GM12878 (cell line): ENCODE data around the gene TAGLN. TPM values are rescaled to one million over a fixed set of nuclear protein-coding genes. Genes with fewer than 3 reads are reported as not detected.

Experiments used
- ATAC-seq: fragments of 200-7000 bp; cut with Tn5 transposase; 3 replicates; pipeline ENCODE4 v1.9.1; 2020; ENCODE audit warnings: mild to moderate bottlenecking, moderate library complexity
- BruUV-seq: library from RNA; stranded (reverse); fragments of 400-500 nt; replicated peaks from 2 replicates; lab custom pipeline; 2021; lab: Mats Ljungman, UMichigan
- CTCF ChIA-PET: fragments of 300-600 bp; sonication (Branson Sonifier 250); formaldehyde crosslinking; extraction: SDS; loops from one replicate; lab custom pipeline; 2021; ENCODE audit warnings: inconsistent platforms; lab: Yijun Ruan, JAX
- POLR2A ChIA-PET: fragments of 350-600 bp; formaldehyde crosslinking; extraction: SDS; loops from one replicate; lab custom pipeline; 2021; ENCODE audit warnings: inconsistent platforms; lab: Charles Lee
- RAD21 ChIA-PET: fragments of 300-600 bp; sonication (Branson Sonifier 250); formaldehyde crosslinking; loops from one replicate; lab custom pipeline; 2023; ENCODE audit warnings: antibody characterized with exemption; ENCODE audit not compliant: unreplicated experiment; lab: Charles Lee
- SMC1A ChIA-PET: fragments of 300-600 bp; sonication (Branson Sonifier 250); formaldehyde crosslinking; loops from one replicate; lab custom pipeline; 2023; ENCODE audit not compliant: unreplicated experiment, uncharacterized antibody; lab: Charles Lee
- DNase-seq: peaks from one replicate; pipeline ENCODE4 v3.0.0-alpha.2; 2011; ENCODE audit warnings: low read depth, low spot score
- FAIRE-seq: peaks from 3 replicates; lab custom pipeline; 2011; peaks lifted over from hg19 to GRCh38; lab: Jason Lieb, UNC
- H2AFZ ChIP-seq: 2 replicates; pipeline ENCODE4 v1.6.0; 2011; ENCODE audit warnings: low read depth, low read length, control low read depth; ENCODE audit not compliant: control insufficient read depth
- H3K27ac ChIP-seq: 2 replicates; pipeline ENCODE4 v1.5.1; 2011; ENCODE audit warnings: control low read depth; ENCODE audit not compliant: control insufficient read depth, insufficient read depth
- H3K27me3 ChIP-seq, 2 experiments: replicated peaks in 1 of 2; 2 replicates each; pipeline versions ENCODE4 v1.6.0 to v1.6.1; 2011; ENCODE audit warnings: low read length in 1 of 2; ENCODE audit not compliant: control insufficient read depth in 2 of 2, insufficient read depth in 2 of 2
- H3K36me3 ChIP-seq, 2 experiments: 2 replicates each; pipeline ENCODE4 v1.5.1; 2011; ENCODE audit warnings: low read length in 1 of 2; ENCODE audit not compliant: control insufficient read depth in 2 of 2, insufficient read depth in 2 of 2
- H3K4me1 ChIP-seq: 2 replicates; pipeline ENCODE4 v1.6.1; 2011; ENCODE audit warnings: mild to moderate bottlenecking, low read length, moderate library complexity, mixed read lengths; ENCODE audit not compliant: control insufficient read depth, insufficient read depth
- H3K4me2 ChIP-seq: 2 replicates; pipeline ENCODE4 v1.6.0; 2011; ENCODE audit warnings: control low read depth; ENCODE audit not compliant: control insufficient read depth, insufficient read depth
- H3K4me3 ChIP-seq: fragments of 200-600 bp; sonication (generic); 2 replicates; pipeline ENCODE4 v1.5.1; 2016
- H3K79me2 ChIP-seq: 2 replicates; pipeline ENCODE4 v1.6.0; 2011; ENCODE audit warnings: low read length; ENCODE audit not compliant: control insufficient read depth, insufficient read depth
- H3K9ac ChIP-seq: 2 replicates; pipeline ENCODE4 v1.8.0; 2011; ENCODE audit warnings: low read length, control low read depth, mixed read lengths; ENCODE audit not compliant: control insufficient read depth, insufficient read depth
- H3K9me3 ChIP-seq: replicated peaks from 3 replicates; pipeline ENCODE4 v1.5.1; 2011; ENCODE audit warnings: mild to moderate bottlenecking, low read length; ENCODE audit not compliant: control insufficient read depth, insufficient read depth
- H4K20me1 ChIP-seq: 2 replicates; pipeline ENCODE4 v1.6.0; 2011; ENCODE audit not compliant: control insufficient read depth, insufficient read depth
- NFYB ChIP-seq: IDR thresholded peaks from 2 replicates; pipeline ENCODE4 v1.6.1; 2011; ENCODE audit warnings: low read depth, mild to moderate bottlenecking, low read length, improper control_type of control experiment, moderate library complexity; ENCODE audit not compliant: insufficient read depth
- PKNOX1 ChIP-seq: fragments of 450-650 bp; IDR thresholded peaks from 2 replicates; pipeline ENCODE4 v1.6.1; 2016; ENCODE audit warnings: mild to moderate bottlenecking
- POLR2A ChIP-seq: IDR thresholded peaks from 2 replicates; pipeline ENCODE4 v1.6.1; 2011; ENCODE audit warnings: low read depth, mild to moderate bottlenecking, low read length
- POLR2AphosphoS2 ChIP-seq: IDR thresholded peaks from 2 replicates; pipeline ENCODE4 v1.6.1; 2011; ENCODE audit warnings: low read depth, mild to moderate bottlenecking, low read length, improper control_type of control experiment, moderate library complexity
- SMAD1 ChIP-seq: fragments of 450-650 bp; IDR thresholded peaks from 2 replicates; pipeline ENCODE4 v1.6.1; 2018; ENCODE audit warnings: mild to moderate bottlenecking, low read depth; ENCODE audit not compliant: partially characterized antibody
- WGBS: methylation state at CpG from one replicate; pipeline ENCODE4 v1.1.6; 2016; ENCODE audit warnings: low lambda C conversion rate; ENCODE audit not compliant: insufficient replicate concordance, insufficient coverage; ENCODE audit errors: missing lambda C conversion rate; 5-methylcytosine and 5-hydroxymethylcytosine counted together
- in situ Hi-C: fragments of 300-500 bp; cut with MboI; formaldehyde crosslinking; loops from 9 replicates; pipeline ENCODE4 v1.14.3; 2018; ENCODE audit warnings: mixed read lengths
- intact Hi-C: fragments of 100-400 bp; cut with micrococcal nuclease; formaldehyde crosslinking; loops from one replicate; pipeline ENCODE4 v1.14.2; 2022; ENCODE audit not compliant: unreplicated experiment
- polyA plus RNA-seq, 11 experiments: library from polyadenylated mRNA; depleted of rRNA in 4 of 11; unstranded in 6 of 11; stranded (reverse) in 5 of 11; fragments of >200 nt; fragmentation: Nextera tagmentation in 4 of 11; fragmentation: Illumina TruSeq in 1 of 11; extraction: Ambion mirVana in 4 of 11; extraction: Trizol in 1 of 11; gene quantifications; 1 replicate in 1 of 11; 2 replicates in 10 of 11; pipeline versions ENCODE4 v1.2.1 to v1.2.3, GENCODE V29; 2011 to 2016; ENCODE audit warnings: inconsistent platforms in 2 of 11, missing spikeins in 2 of 11, low read depth in 1 of 11
- total RNA-seq, 4 experiments: library from RNA; depleted of rRNA in 3 of 4; stranded (reverse); fragments of >200 nt in 3 of 4; fragmentation: Illumina TruSeq in 1 of 4; extraction: Trizol in 1 of 4; gene quantifications; 2 replicates each; pipeline versions ENCODE4 v1.2.1 to v1.2.3, GENCODE V29; 2013 to 2021

The TAGLN gene
- total and polyA plus RNA-seq, 10 of the 15 experiments (the other 5 are each of a cell fraction or from before 2014, with no cell fraction given) = 0.26 to 4.6 (median 1.7) TPM

GRCh38 chr11:117191680-117192400 is 7.3 kb upstream of the TAGLN start:
- in situ Hi-C loops (no loop called here), intact Hi-C loops (no loop called here)
- Histone ChIP-seq H3K9ac (no peak overlapping the region), H3K27me3 (no peaks in the 10 kb centered on the region), H3K27ac (no peak overlapping the region), H3K9me3 (no peaks in the 10 kb centered on the region), H3K79me2 (no peaks in the 10 kb centered on the region), H4K20me1 (no peaks in the 10 kb centered on the region), H3K4me3 (no peak overlapping the region), H2AFZ (no peak overlapping the region), H3K4me2 (no peak overlapping the region), H3K4me1 (peaks cover 20% of the 10 kb centered on the region), H3K36me3 (peaks cover 3 to 8% of the 10 kb centered on the region in 2 experiments; a peak in 3 of 4 replicates)
- DNase-seq (no peak), ATAC-seq (no peak), FAIRE-seq (no peak)
- CTCF ChIA-PET = interaction anchor here (1.6 to 1.7 kb wide), 2 partner anchors 10 to 11 kb away, joined by 3 to 8 read pairs; no protein-coding TSS in a partner anchor
- no TSS peak for BruUV-seq
- RAD21 ChIA-PET = no interaction called here
- SMC1A ChIA-PET = interaction anchor here (1.5 kb wide), 1 partner anchor 12 kb away, joined by 6 read pairs; no protein-coding TSS in a partner anchor
- no peak for TF ChIP-seq PKNOX1
- TF ChIP-seq SMAD1 = no peak
- TF ChIP-seq POLR2AphosphoS2 = 0 out of 2 replicates have a peak, but pooled peaks have one; percentile 20
- 98% methylated on average over 26 of the region's 26 CpGs for WGBS
- POLR2A ChIA-PET = no interaction called here

- H3K36me3 ChIP-seq = peaks cover 3 to 8% of the 10 kb centered on the region in 2 experiments; a peak in 3 of 4 replicates
- BruUV-seq = no TSS peak
- ChIA-PET RAD21 (no interaction called here), SMC1A (no interaction called here), POLR2A (no interaction called here), CTCF (no interaction called here)
- no peaks in the 10 kb centered on the region for H3K79me2 ChIP-seq
- TF ChIP-seq NFYB (no peak), POLR2AphosphoS2 (0 out of 2 replicates have a peak, but pooled peaks have one; percentile 7), POLR2A (peak; percentile 40; the same call in 1 of the 2 replicates)
- ATAC-seq (no peak), DNase-seq (no peak), FAIRE-seq (no peak)
- H2AFZ ChIP-seq = no peak overlapping the region
- peaks cover 19% of the 10 kb centered on the region for H3K4me1 ChIP-seq
- intact Hi-C loops (no loop called here), in situ Hi-C loops (no loop called here)
- no peak overlapping the region for H3K27ac ChIP-seq
- H3K9me3 ChIP-seq = no peaks in the 10 kb centered on the region
- H4K20me1 ChIP-seq = no peaks in the 10 kb centered on the region
- H3K4me2 ChIP-seq = no peak overlapping the region
- 92% methylated on average over 17 of the region's 17 CpGs for WGBS
- H3K4me3 ChIP-seq = no peak overlapping the region
- H3K27me3 ChIP-seq = no peaks in the 10 kb centered on the region
- no peak overlapping the region for H3K9ac ChIP-seq
Observed at GRCh38 chr11:117192401-117192875, 6.7 kb upstream of the TAGLN start.
